RWPE2 (cell line): Measurements from ENCODE around the gene SELP.

Experiments used
- ATAC-seq: fragments of 200-7000 bp; cut with Tn5 transposase; 3 replicates; pipeline ENCODE4 v1.9.1; 2021; ENCODE audit warnings: low read depth
- DNase-seq: peaks from one replicate; pipeline ENCODE4 v3.0.0-alpha.2; 2020; ENCODE audit warnings: low spot score
- H3K27ac ChIP-seq: fragments of 450-650 bp; 2 replicates; pipeline ENCODE4 v1.5.1; 2017; ENCODE audit warnings: mild to moderate bottlenecking; ENCODE audit not compliant: poor library complexity, severe bottlenecking
- H3K27me3 ChIP-seq: fragments of 250-450 bp; sonication (Bioruptor Pico); 2 replicates; pipeline ENCODE4 v1.5.1; 2021; ENCODE audit warnings: mild to moderate bottlenecking, moderate library complexity; ENCODE audit not compliant: insufficient read depth, poor library complexity, severe bottlenecking
- H3K36me3 ChIP-seq: fragments of 250-450 bp; sonication (Bioruptor Pico); 2 replicates; pipeline ENCODE4 v1.5.1; 2020; ENCODE audit warnings: low read depth, mild to moderate bottlenecking, moderate library complexity
- H3K4me1 ChIP-seq: fragments of 250-450 bp; sonication (Bioruptor Pico); 2 replicates; pipeline ENCODE4 v1.5.1; 2021; ENCODE audit warnings: mild to moderate bottlenecking, moderate library complexity; ENCODE audit not compliant: insufficient read depth, poor library complexity, severe bottlenecking
- H3K4me3 ChIP-seq: fragments of 250-450 bp; sonication (Bioruptor Pico); 2 replicates; pipeline ENCODE4 v1.5.1; 2021; ENCODE audit warnings: mild to moderate bottlenecking, moderate library complexity; ENCODE audit not compliant: severe bottlenecking
- H3K9me3 ChIP-seq: fragments of 250-450 bp; sonication (Bioruptor Pico); 2 replicates; pipeline ENCODE4 v1.5.1; 2021; ENCODE audit warnings: mild to moderate bottlenecking, moderate library complexity; ENCODE audit not compliant: severe bottlenecking
- CTCF ChIP-seq: fragments of 450-650 bp; IDR thresholded peaks from one replicate; pipeline ENCODE4 v1.5.1; 2017; ENCODE audit warnings: mild to moderate bottlenecking, moderate library complexity; ENCODE audit not compliant: poor library complexity, severe bottlenecking

SELP gene

DNA sequence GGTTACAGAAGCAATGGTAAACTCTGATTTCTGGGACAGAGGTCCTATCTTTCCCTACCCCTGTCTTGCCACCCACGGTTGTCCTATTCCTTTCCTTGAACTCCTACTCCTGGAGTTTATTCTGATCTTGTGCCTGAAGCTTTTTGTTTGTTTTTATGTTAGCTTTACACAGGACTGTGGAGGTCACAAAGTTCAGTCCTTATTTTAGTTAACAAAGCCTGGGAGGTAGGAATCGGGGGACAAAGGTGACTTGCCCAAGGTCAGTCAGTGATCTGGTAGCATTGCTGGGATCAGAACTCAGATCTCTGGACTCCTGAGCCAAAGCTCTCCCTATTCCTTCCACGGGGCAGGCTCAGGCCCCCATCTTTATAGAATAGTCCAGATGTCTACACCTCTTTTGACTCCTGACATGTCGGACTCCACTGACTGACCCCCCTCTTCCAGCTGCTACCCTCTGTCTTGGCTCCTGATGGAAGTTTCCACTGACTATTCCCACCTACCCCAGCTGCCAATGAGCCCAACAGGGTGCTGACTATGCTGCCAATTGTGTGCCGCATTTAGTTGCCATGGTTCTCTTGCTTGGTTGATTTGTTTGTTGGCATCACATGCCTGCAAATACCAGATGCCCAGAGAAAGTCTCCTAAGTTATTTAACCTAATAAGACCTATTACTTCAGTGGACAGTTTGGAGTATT, 53.5 kb downstream of the SELP start:
- ATAC-seq = no peak
- TF ChIP-seq CTCF = no peak
- no peak overlapping the region for H3K27ac ChIP-seq
- H3K27me3 ChIP-seq = no peaks in the 10 kb centered on the region
- no peak overlapping the region for H3K4me3 ChIP-seq
- no peaks in the 10 kb centered on the region for H3K4me1 ChIP-seq
- no peaks in the 10 kb centered on the region for H3K9me3 ChIP-seq
- no peak for DNase-seq
- H3K36me3 ChIP-seq = no peaks in the 10 kb centered on the region

- Histone ChIP-seq H3K27ac (no peak overlapping the region), H3K36me3 (no peaks in the 10 kb centered on the region), H3K4me1 (no peaks in the 10 kb centered on the region), H3K9me3 (no peaks in the 10 kb centered on the region), H3K4me3 (no peak overlapping the region), H3K27me3 (no peaks in the 10 kb centered on the region)
- no peak for DNase-seq
- no peak for ATAC-seq
- TF ChIP-seq CTCF = no peak
Observed at GRCh38 chr1:169574336-169574735, 55.6 kb downstream of the SELP start.

GRCh38 chr1:169572187-169572586, 57.7 kb downstream of the SELP start:
- no peak for ATAC-seq
- H3K36me3 ChIP-seq = no peaks in the 10 kb centered on the region
- H3K9me3 ChIP-seq = no peaks in the 10 kb centered on the region
- no peak for TF ChIP-seq CTCF
- H3K27me3 ChIP-seq = no peaks in the 10 kb centered on the region
- H3K4me3 ChIP-seq = no peak overlapping the region
- no peaks in the 10 kb centered on the region for H3K4me1 ChIP-seq
- no peak for DNase-seq
- no peak overlapping the region for H3K27ac ChIP-seq

GRCh38 chr1:169571450-169571849, 58.5 kb downstream of the SELP start:
- H3K9me3 ChIP-seq = no peaks in the 10 kb centered on the region
- ATAC-seq (no peak), DNase-seq (no peak)
- H3K27ac ChIP-seq = no peak overlapping the region
- no peaks in the 10 kb centered on the region for H3K27me3 ChIP-seq
- no peak overlapping the region for H3K4me3 ChIP-seq
- TF ChIP-seq CTCF = no peak
- H3K4me1 ChIP-seq = no peaks in the 10 kb centered on the region
- H3K36me3 ChIP-seq = no peaks in the 10 kb centered on the region

DNA sequence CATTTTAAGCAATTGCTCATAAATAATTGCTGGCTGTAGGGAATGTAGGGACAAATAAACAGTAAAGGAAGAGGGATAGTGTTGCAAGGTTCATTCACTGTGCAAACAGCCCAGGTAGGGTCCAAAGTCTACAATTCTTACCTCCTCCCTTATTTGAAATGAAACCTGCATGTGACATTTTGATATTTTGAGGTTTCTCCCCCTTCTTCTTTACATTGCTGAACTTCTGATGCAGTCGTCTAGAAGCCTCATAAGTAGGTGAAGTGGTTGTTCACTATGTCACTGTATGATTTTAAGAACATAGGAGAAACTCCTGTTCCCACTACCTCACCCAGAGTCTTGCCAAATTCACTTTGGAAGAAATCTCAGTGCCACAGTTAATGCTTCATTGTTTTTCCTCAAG, 59.8 kb downstream of the SELP start:
- DNase-seq = no peak
- Histone ChIP-seq H3K4me3 (no peak overlapping the region), H3K4me1 (peaks cover 9% of the 10 kb centered on the region), H3K9me3 (no peaks in the 10 kb centered on the region), H3K27me3 (no peaks in the 10 kb centered on the region), H3K27ac (no peak overlapping the region), H3K36me3 (no peaks in the 10 kb centered on the region)
- no peak for TF ChIP-seq CTCF
- ATAC-seq = no peak
